ENCODE measurements around the gene PIK3R1. TPM values are rescaled to one million over a fixed set of nuclear protein-coding genes. Genes with fewer than 3 reads are reported as not detected.

Gene PIK3R1
- 11.4 and 15.2 TPM in 2 replicates for total RNA-seq (2014; rRNA removed; shearing (Covaris generic))

- peak; percentile 81 for DNase-seq (ENCODE audit: low spot score)
Measured at GRCh38 chr5:68215208-68215897, at the start of gene PIK3R1. Gene PIK3R1 (plus strand): TSS chr5:68215756. CDS start chr5:68226676, 10,920 bp downstream.

GRCh38 chr5:68167195-68167651 is 48.3 kb upstream of the PIK3R1 start:
- no peak for DNase-seq (ENCODE audit: low spot score)

GRCh38 chr5:68169903-68170302 is 45.7 kb upstream of the PIK3R1 start:
- DNase-seq (ENCODE audit: low spot score) = no peak

- DNase-seq (ENCODE audit: low spot score) = no peak
Measured at GRCh38 chr5:68170826-68171558, 44.6 kb upstream of the PIK3R1 start.

GRCh38 chr5:68172314-68172713 is 43.2 kb upstream of the PIK3R1 start:
- no peak for DNase-seq (ENCODE audit: low spot score)

- no peak for DNase-seq (ENCODE audit: low spot score)
Measured at GRCh38 chr5:68173007-68173406, 42.5 kb upstream of the PIK3R1 start.

- DNase-seq (ENCODE audit: low spot score) = no peak
Measured at GRCh38 chr5:68176253-68176652, 39.3 kb upstream of the PIK3R1 start.

- DNase-seq (ENCODE audit: low spot score) = no peak
Measured at GRCh38 chr5:68176802-68177479, 38.6 kb upstream of the PIK3R1 start.

- DNase-seq (ENCODE audit: low spot score) = no peak
Measured at GRCh38 chr5:68177676-68178075, 37.9 kb upstream of the PIK3R1 start.

GRCh38 chr5:68178579-68178978 is 37.0 kb upstream of the PIK3R1 start:
- DNase-seq (ENCODE audit: low spot score) = peak; percentile 20

GRCh38 chr5:68180121-68181038 is 35.2 kb upstream of the PIK3R1 start:
- DNase-seq (ENCODE audit: low spot score) = no peak

GRCh38 chr5:68181039-68181599 is 34.4 kb upstream of the PIK3R1 start:
- no peak for DNase-seq (ENCODE audit: low spot score)

GRCh38 chr5:68182094-68182493 is 33.5 kb upstream of the PIK3R1 start:
- DNase-seq (ENCODE audit: low spot score) = no peak

GRCh38 chr5:68182534-68182933 is 33.0 kb upstream of the PIK3R1 start:
- DNase-seq (ENCODE audit: low spot score) = no peak

- no peak for DNase-seq (ENCODE audit: low spot score)
Measured at GRCh38 chr5:68187268-68188055, 28.1 kb upstream of the PIK3R1 start.

- no peak for DNase-seq (ENCODE audit: low spot score)
Measured at GRCh38 chr5:68189171-68189570, 26.4 kb upstream of the PIK3R1 start.

GRCh38 chr5:68189613-68190012 is 25.9 kb upstream of the PIK3R1 start:
- DNase-seq (ENCODE audit: low spot score) = no peak

GRCh38 chr5:68190619-68191018 is 24.9 kb upstream of the PIK3R1 start:
- DNase-seq (ENCODE audit: low spot score) = no peak

GRCh38 chr5:68191083-68191791 is 24.3 kb upstream of the PIK3R1 start:
- DNase-seq (ENCODE audit: low spot score) = no peak

- DNase-seq (ENCODE audit: low spot score) = no peak
Measured at GRCh38 chr5:68192679-68193060, 22.9 kb upstream of the PIK3R1 start.
